ENCODE results near the gene WDR86.

WDR86 gene

GRCh38 chr7:151390598-151391357 is 19.1 kb downstream of the WDR86 start:
- no peak for DNase-seq (ENCODE audit: low spot score)

DNA sequence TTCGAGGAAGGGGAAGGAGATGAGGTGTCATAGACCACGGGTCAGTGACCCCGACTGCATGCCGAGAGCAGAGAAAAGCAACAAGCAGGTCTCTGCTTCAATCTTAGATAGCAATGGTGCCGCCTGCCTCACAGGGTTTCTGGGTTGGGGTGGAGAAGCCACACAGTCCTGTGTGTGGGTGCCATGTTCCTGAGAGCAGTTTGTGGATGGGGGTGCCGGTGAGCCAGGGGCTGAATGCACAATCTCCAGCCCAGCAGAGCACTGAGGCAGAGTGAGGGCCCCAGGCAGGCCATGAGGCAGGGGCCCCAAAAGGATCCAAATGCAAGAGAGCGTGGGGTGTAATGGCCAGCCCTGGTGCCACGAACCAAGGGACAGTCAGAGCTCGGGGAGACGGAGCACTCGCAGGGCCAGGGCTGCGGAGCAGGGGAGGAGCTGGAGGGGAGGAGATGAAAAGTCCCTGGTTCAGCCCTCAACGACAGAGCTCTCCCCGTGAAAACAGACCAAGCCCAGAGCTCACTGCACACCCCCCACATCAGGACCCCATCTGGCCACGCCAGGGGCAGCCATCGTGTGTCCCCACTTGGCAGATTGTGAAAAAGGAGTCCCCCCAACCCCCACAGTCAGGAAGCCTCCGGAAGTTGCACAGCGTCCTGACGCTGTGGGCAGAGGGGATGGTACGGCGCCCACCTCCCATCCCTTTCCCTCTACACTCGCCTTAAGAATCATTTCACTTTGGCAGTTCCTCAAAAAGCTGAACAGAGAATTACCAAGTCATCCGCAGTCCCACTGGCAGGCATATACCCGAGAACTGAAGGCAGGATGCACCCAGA is 19.9 kb downstream of the WDR86 start:
- no peak for DNase-seq (ENCODE audit: low spot score)

- DNase-seq (ENCODE audit: low spot score), result no peak
Observed at GRCh38 chr7:151389096-151389767, 20.6 kb downstream of the WDR86 start.

- DNase-seq (ENCODE audit: low spot score), result no peak
Observed at GRCh38 chr7:151388430-151388829, 21.4 kb downstream of the WDR86 start.

DNA sequence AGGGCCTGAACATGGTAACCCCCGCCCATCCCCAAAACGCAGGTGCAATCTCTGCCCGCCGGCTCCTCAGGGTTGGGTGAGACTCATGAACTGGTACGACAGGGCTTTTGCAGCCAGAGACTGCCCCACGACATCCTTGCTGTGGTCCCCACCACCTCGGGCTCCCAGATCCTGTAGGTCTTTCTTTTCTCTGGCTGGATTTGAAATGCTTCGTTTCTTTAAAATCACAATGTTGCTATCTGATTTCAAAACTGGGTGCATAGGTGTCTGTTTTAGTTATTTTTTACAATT is 21.9 kb downstream of the WDR86 start:
- no peak for DNase-seq (ENCODE audit: low spot score)

DNA sequence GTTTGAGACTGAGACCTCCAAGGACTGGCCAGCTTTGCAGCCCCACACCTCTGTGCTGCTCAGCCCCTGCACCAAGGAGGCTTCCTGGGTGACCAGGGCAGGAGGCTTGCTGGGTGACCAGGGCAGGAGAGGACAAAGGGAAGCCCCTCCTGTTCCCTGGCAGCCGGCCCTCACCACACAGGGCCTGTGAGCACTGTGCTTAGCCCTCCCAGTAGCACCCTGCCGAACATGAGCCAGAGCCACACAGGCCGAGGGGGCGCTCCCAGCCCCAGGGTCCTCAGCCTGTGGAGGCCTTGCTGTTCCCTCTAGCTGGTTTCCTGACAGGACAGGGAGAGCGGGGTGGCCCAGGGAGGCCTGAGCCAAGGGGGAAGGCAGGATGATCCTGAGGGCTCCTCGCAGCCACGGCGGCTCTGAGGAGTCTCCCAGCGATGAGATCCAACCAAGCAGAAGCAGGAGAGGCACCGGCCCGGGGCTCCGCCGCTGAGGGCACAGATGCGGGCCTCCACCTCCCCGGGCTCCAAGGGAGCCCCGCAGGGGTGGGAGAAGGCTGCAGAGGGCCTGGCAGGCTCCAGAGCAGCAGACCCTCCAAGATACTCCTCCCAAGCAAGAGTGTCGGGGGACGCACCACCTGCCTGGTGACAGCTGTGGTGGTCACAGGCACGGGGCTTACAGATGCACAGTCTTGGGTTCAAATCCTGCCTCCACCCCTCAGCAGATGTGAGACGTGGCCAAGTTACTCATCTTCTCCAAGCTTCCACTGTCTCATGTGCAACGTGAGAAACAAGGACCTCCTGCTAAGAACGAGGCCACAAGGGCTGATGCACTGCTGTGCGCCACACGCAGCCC is 22.5 kb downstream of the WDR86 start:
- no peak for DNase-seq (ENCODE audit: low spot score)

DNA sequence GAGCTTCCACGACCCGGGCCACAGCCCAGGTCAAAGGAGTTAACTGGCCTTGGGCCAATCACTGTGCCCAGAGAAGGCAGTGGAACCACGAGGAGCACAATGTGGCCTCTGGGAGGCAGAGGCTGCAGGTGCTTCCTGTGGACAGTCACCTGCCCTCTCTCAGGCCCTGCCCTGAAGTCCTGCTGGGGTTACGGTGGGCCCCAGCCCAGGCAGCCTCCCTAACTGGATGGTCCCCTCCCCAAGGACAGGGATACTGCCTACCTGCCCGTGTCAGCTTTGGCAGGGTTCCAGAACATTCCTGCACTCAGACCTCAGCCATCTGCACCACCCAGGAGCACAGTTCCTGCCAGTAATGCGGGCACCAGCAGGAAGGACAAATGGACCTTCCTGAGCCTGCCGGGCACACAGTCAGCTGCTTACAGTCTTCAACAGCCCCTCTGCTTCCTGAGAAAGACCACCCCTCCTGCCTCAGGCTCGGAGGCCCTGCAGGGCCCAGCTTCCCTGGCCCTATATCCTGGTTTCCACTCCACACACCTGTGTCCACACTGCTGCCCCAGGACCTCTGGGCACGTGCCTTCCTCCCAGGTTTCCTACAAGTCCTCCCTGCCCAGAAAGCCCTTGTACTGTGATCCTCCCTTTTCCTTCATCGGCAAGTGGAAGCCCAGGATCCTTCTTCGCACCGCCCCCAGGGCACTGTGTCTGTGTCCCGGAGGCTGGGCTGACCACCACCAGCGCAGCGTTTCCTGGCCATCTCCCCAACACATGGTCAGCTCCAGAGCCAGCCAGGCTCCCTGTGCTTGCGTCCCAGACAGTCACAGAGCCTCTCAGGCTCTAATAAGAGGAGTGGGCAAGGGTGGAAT is 23.3 kb downstream of the WDR86 start:
- no peak for DNase-seq (ENCODE audit: low spot score)

DNA sequence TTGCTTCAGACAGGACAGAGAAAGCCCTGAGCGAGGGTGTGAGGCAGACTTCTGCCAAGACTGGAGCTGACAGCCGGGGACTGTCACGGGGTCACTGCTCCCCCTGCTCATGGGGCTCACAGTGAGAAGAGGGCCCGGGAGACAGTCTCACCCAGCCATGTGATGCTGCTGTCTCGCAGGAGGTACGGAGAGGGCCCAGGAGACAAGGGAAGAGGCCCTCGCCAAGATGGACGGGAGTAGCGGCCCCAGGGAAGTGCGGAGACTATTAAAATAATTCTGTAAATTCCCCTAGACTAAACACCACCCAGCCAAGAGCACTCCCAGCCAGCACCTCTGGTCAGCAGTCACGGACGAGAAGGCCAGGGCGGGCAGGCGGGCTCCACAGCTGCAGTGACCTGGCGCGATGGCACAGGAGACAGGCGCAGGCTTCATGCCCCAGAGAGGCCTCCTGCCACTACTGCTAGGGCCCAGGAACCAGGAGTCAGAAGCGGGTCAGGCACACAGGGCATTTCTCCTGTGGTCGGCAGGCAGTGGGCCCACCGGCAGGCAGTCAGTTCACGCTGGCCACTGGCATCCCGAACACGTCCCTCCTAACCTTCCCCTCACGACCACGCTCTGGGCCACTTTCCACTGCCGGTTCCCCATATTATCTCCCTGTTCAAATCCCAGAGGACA is 24.1 kb downstream of the WDR86 start:
- DNase-seq (ENCODE audit: low spot score), result no peak

DNA sequence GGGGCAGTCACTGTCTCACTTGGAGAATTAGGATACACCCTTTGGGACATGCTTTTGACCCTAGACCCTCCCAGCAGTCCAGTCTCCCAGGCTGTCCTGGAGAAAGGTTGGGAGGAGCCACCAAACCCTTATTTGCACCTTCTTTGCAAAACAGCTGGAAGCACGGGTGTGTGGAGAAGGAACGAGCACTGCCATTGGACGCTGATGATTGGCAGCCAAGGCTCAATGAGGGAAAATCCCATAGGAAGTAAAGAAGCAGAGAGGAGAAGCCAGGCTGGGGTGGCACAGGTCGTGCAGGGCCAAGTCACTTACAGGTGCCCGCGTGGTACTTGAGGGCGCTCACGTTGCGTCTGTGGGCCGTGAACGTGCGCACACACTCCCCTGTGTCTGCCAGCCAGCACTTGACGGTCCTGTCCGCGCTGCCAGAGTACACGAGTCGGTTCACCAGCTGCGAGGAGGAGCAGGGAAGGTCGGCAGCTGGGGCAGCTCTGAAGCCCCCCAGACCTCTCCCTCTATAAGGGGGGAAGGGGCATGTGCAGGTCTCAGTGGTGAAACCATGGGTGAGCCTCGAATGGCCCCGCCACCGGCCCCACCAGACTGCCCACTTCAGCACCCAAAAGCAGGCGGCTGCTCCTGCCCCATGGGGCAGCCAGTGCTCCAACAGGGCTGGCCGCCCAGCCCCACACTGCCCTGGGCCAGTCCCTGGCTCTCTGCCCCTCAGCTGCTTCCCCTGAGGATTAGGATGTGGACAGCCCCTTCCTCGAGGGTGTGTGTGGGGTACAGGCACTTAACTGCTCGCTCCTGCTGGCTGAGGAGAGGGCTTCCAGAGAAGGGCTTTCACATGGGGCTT is 24.8 kb downstream of the WDR86 start:
- no peak for DNase-seq (ENCODE audit: low spot score)

GRCh38 chr7:151384352-151384697 is 25.5 kb downstream of the WDR86 start:
- DNase-seq (ENCODE audit: low spot score), result no peak

- DNase-seq (ENCODE audit: low spot score), result no peak
Observed at GRCh38 chr7:151383638-151384351, 26.0 kb downstream of the WDR86 start.

- no peak for DNase-seq (ENCODE audit: low spot score)
Observed at GRCh38 chr7:151382079-151382885, 27.6 kb downstream of the WDR86 start.

DNA sequence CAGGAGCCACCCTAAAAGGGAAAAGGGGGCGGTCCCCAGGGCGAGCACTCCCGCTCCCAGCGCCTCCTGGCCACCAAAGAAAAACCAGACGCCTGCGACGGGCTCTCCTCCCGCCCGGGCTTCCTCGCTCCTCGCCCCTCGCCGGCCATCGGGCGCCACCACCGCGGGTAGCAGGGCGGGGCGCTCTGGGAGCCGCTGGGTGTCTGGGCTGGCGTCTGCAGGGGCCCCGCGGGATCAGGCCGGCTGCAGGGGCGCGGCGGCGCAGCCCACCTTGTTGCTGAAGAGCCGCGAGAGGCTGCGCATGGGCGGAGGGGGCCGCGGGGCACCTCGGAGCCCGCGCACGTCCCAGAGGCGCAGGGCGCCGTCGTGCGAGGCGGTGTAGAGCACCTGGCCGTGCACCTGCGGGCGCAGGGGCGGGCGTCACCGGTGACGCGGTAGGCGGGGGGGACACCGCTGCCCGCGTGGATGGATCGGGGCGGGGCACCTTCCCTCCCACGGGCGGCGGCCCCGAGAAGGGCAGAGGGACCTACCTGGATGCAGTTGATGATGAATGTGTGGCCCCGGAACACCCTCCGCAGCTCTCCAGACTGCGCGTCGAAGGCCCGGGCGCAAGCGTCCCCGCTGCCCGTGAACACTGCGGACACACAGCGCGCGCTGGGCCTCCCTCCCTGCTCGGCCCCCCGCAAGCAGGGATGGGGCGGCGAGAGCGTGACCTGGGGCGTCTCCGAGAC is 28.3 kb downstream of the WDR86 start:
- no peak for DNase-seq (ENCODE audit: low spot score)

DNA sequence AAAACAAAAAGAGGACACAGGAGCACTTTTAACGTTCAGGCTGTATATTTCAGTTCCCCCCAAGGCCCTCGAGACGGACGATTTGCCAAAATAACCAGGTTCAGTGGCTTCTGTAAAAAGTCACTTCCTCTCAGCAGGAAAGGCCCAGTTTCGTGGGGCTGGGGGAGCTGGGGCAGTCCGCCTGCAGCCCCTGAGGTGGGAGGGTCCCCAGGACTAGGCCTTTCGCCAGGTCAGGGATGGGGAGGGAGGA is 28.8 kb downstream of the WDR86 start:
- DNase-seq (ENCODE audit: low spot score), result no peak

GRCh38 chr7:151380199-151381097 is 29.4 kb downstream of the WDR86 start:
- no peak for DNase-seq (ENCODE audit: low spot score)

DNA sequence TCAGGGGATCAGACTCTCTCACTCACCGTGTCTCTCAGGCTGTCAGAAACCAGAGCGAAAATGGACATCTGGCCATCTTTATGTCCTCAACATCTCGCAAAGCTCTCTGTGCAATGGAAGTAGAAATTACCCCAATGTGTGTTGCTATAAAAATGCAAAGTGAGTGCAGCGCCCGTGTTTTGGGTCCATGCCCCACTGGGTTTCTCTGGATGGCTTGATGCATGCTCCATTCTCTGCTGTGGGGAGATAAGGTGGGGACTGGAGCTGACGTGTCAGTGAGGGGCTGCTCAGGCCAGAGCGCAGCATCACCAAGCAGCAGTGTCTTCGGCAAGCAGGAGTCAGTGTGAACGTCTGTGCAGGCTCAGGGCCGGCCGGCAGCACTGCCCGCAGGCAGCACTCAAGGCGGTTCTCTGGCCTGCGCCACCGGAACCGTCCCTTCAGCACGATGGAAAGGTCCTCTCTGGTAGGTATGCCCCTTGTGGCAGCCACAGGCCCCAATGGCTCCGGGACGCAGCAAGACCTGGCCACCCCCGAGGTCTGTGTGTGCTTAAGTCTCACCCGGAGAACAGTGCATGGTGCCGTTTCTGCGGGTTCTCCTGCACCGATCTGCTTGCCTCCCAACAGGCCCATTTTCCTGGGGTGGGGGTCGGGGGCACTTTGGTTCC is 30.2 kb downstream of the WDR86 start:
- no peak for DNase-seq (ENCODE audit: low spot score)
